Right atrium auricular region (tissue), 2 donors: Measurements from ENCODE around the gene YPEL1. TPM values are rescaled to one million over a fixed set of nuclear protein-coding genes. Genes with fewer than 3 reads are reported as not detected.

Experiments used
- DNase-seq: peaks from one replicate; pipeline ENCODE4 v3.0.0-alpha.2; 2019; ENCODE audit warnings: low spot score
- H3K27ac ChIP-seq, 2 donors: fragments of 200-600 bp; sonication (generic); 1 replicate in 1 of 2; 2 replicates in 1 of 2; pipeline ENCODE4 v1.5.1; 2016 to 2019
- H3K27me3 ChIP-seq, 2 donors: fragments of 200-600 bp; sonication (generic); one replicate each; pipeline versions ENCODE4 v1.5.1 to v1.6.0; 2017 to 2019
- H3K36me3 ChIP-seq: fragments of 200-600 bp; sonication (generic); one replicate; pipeline ENCODE4 v1.5.1; 2016
- H3K4me1 ChIP-seq, 2 donors: fragments of 200-600 bp; sonication (generic); one replicate each; pipeline versions ENCODE4 v1.5.1 to v1.6.0; 2017 to 2019
- H3K4me3 ChIP-seq, 2 donors: fragments of 200-600 bp; sonication (generic); 1 replicate in 1 of 2; 2 replicates in 1 of 2; pipeline ENCODE4 v1.5.1; 2017 to 2019; ENCODE audit warnings: mild to moderate bottlenecking in 1 of 2, moderate library complexity in 1 of 2
- H3K9me3 ChIP-seq, 2 donors: fragments of 200-600 bp; sonication (generic); one replicate each; pipeline ENCODE4 v1.5.1; 2019
- total RNA-seq, 2 donors: library from RNA; depleted of rRNA; stranded (reverse); fragments of >200 nt; gene quantifications; one replicate each; pipeline ENCODE4 v1.1.0, GENCODE V29; 2016
- TF ChIP-seq, protein P1 (sequence below), 2 donors: fragments of 200-600 bp; sonication (generic); IDR thresholded peaks; one replicate each; pipeline ENCODE4 v1.5.1; 2019; ENCODE audit warnings: antibody characterized with exemption in 2 of 2

Gene YPEL1
- total RNA-seq, 2 donors from 2014 or later = 5.0 to 11.5 TPM

DNA sequence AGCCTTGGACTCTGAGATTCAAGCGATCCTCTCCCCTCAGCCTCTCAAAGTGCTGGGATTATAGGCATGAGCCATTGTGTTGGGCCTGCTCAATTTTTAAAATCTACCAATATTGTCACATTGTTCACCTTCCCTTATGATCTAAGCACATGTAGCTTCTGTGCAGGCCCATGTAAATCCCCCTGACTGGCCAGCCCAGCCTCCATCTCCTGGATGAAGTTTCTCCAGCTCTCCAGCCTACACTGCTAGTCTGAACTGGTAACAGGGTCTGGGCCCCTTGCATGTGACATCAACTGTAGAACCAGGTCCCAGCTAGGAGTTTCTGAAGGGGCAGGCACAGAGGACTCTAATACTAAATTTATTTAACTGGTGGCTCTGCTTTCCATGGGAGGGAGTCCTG lies 32.8 kb upstream of the YPEL1 start:
- TF ChIP-seq, protein P1, sequence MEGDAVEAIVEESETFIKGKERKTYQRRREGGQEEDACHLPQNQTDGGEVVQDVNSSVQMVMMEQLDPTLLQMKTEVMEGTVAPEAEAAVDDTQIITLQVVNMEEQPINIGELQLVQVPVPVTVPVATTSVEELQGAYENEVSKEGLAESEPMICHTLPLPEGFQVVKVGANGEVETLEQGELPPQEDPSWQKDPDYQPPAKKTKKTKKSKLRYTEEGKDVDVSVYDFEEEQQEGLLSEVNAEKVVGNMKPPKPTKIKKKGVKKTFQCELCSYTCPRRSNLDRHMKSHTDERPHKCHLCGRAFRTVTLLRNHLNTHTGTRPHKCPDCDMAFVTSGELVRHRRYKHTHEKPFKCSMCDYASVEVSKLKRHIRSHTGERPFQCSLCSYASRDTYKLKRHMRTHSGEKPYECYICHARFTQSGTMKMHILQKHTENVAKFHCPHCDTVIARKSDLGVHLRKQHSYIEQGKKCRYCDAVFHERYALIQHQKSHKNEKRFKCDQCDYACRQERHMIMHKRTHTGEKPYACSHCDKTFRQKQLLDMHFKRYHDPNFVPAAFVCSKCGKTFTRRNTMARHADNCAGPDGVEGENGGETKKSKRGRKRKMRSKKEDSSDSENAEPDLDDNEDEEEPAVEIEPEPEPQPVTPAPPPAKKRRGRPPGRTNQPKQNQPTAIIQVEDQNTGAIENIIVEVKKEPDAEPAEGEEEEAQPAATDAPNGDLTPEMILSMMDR (IDR thresholded peaks at IDR 0.05) = no peak
- Histone ChIP-seq H3K4me3 (no peak overlapping the region), H3K27ac (no peak overlapping the region), H3K9me3 (no peaks in the 10 kb centered on the region), H3K27me3 (no peaks in the 10 kb centered on the region), H3K36me3 (peaks cover 93% of the 10 kb centered on the region), H3K4me1 (no peaks in the 10 kb centered on the region)
- DNase-seq = no peak

- no peak for DNase-seq
- TF ChIP-seq, protein P1 (IDR thresholded peaks at IDR 0.05) = no peak
These were observed 31.3 kb upstream of the YPEL1 start for GRCh38 chr22:21766691-21767462.

GRCh38 chr22:21765909-21766529 lies 30.4 kb upstream of the YPEL1 start:
- DNase-seq = no peak
- Histone ChIP-seq H3K4me3 (no peak overlapping the region), H3K27me3 (no peaks in the 10 kb centered on the region), H3K9me3 (no peaks in the 10 kb centered on the region), H3K27ac (no peak overlapping the region), H3K36me3 (peaks cover 97% of the 10 kb centered on the region), H3K4me1 (no peaks in the 10 kb centered on the region)
- TF ChIP-seq, protein P1 (IDR thresholded peaks at IDR 0.05) = no peak

More at GRCh38 chr22:21766691-21767462, 31.3 kb upstream of the YPEL1 start:
- H3K4me1 ChIP-seq = no peaks in the 10 kb centered on the region
- no peak overlapping the region for H3K27ac ChIP-seq
- H3K36me3 ChIP-seq = peaks cover 97% of the 10 kb centered on the region
- no peaks in the 10 kb centered on the region for H3K27me3 ChIP-seq
- no peak overlapping the region for H3K4me3 ChIP-seq
- no peaks in the 10 kb centered on the region for H3K9me3 ChIP-seq

GRCh38 chr22:21764038-21764804 lies 28.6 kb upstream of the YPEL1 start:
- DNase-seq = no peak
- Histone ChIP-seq H3K27me3 (no peaks in the 10 kb centered on the region), H3K4me1 (no peaks in the 10 kb centered on the region), H3K27ac (no peak overlapping the region), H3K9me3 (no peaks in the 10 kb centered on the region), H3K4me3 (no peak overlapping the region), H3K36me3 (peaks cover 89% of the 10 kb centered on the region)
- TF ChIP-seq, protein P1 (IDR thresholded peaks at IDR 0.05) = no peak

DNA sequence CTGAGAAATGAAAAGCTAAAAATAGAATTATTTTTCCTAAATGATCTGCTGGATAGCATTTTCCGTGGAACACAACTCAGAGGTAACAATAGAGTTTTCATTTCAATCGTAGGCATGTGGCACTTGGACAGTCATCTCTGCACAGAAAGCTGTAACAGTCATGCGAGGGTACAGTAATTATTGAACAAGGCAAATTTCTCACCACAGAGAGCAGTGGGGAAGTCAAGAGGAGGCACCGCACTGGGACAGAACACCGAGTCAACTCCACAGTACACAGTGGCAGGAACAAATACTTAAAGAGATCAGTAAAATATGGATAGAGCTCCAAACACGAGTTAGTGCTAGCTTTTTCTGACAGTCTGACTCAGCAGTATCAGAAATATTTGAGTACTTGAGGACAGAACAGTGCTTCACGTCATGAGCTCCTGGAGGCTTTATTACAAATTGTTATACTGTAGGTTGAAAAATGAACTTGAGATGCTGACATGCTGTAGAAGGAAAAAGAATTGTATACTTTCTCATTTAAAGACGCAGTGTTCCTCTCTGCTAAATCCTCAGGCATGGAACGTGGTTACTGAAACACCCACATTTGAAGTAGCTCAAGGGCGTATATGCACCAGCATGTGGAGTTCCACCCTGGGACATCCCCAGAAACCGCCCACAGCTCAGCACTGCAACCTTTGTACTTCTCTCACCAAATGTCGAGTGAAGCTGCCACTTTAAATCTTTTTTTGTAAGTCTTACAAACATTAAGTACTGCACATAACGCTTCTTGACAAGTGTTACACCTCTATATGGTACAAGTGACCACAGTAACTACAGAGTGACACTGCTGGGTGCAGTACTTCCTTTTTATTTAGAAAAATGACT lies 27.4 kb upstream of the YPEL1 start:
- TF ChIP-seq, protein P1 (IDR thresholded peaks at IDR 0.05) = no peak
- DNase-seq = no peak
- no peak overlapping the region for H3K4me3 ChIP-seq
- H3K27me3 ChIP-seq = no peaks in the 10 kb centered on the region
- no peaks in the 10 kb centered on the region for H3K4me1 ChIP-seq
- no peak overlapping the region for H3K27ac ChIP-seq
- peaks cover 85% of the 10 kb centered on the region for H3K36me3 ChIP-seq
- no peaks in the 10 kb centered on the region for H3K9me3 ChIP-seq
